Heart left ventricle (tissue), 16 donors: ENCODE data around the gene VEGFB. TPM values are rescaled to one million over a fixed set of nuclear protein-coding genes. Genes with fewer than 3 reads are reported as not detected.

Experiments used
- ATAC-seq, 4 donors: fragments of 200-7000 bp; cut with Tn5 transposase; one replicate each; pipeline ENCODE4 v1.9.1; 2020 to 2022; ENCODE audit warnings: moderate library complexity in 4 of 4, mild to moderate bottlenecking in 3 of 4, moderate number of reproducible peaks in 1 of 4
- DNase-seq, 5 donors: peaks; one replicate each; pipeline ENCODE4 v3.0.0-alpha.2; 2020
- H3K27ac ChIP-seq, 12 donors: fragments of 200-600 bp; sonication (generic) in 4 of 12; one replicate each; pipeline versions ENCODE4 v1.5.0 to v1.8.0; 2016 to 2022; ENCODE audit warnings: mild to moderate bottlenecking in 2 of 12
- H3K27me3 ChIP-seq, 9 donors: fragments of 200-600 bp; sonication (generic) in 2 of 9; one replicate each; pipeline versions ENCODE4 v1.5.1 to v1.8.0; 2016 to 2022; ENCODE audit warnings: mild to moderate bottlenecking in 3 of 9
- H3K36me3 ChIP-seq, 9 donors: fragments of 200-600 bp; sonication (generic) in 2 of 9; one replicate each; pipeline versions ENCODE4 v1.5.0 to v1.8.0; 2018 to 2022; ENCODE audit warnings: mild to moderate bottlenecking in 2 of 9
- H3K4me1 ChIP-seq, 12 donors: fragments of 200-600 bp; sonication (generic) in 4 of 12; one replicate each; pipeline versions ENCODE4 v1.5.0 to v1.8.0; 2016 to 2022; ENCODE audit warnings: mild to moderate bottlenecking in 3 of 12
- H3K4me3 ChIP-seq, 12 donors: fragments of 200-600 bp; sonication (generic) in 4 of 12; one replicate each; pipeline versions ENCODE4 v1.5.0 to v1.8.0; 2017 to 2022; ENCODE audit warnings: mild to moderate bottlenecking in 9 of 12, moderate library complexity in 4 of 12
- H3K9me3 ChIP-seq, 12 donors: fragments of 200-600 bp; sonication (generic) in 4 of 12; one replicate each; pipeline versions ENCODE4 v1.5.0 to v1.8.0; 2016 to 2022; ENCODE audit warnings: mild to moderate bottlenecking in 1 of 12
- CTCF ChIP-seq, 12 donors: fragments of 200-600 bp; sonication (generic) in 4 of 12; IDR thresholded peaks; one replicate each; pipeline versions ENCODE4 v1.5.0 to v1.8.0; 2018 to 2022; ENCODE audit warnings: antibody characterized with exemption in 12 of 12, mild to moderate bottlenecking in 5 of 12
- POLR2A ChIP-seq, 2 donors: fragments of 450-650 bp; IDR thresholded peaks; one replicate each; pipeline ENCODE4 v1.6.1; 2017; ENCODE audit warnings: antibody characterized with exemption in 2 of 2, mild to moderate bottlenecking in 2 of 2, moderate library complexity in 2 of 2
- WGBS, 4 donors: extraction: QIAGEN DNeasy Blood & Tissue Kit in 2 of 4; methylation state at CpG; one replicate each; pipeline versions ENCODE4 v1.1.5 to v1.1.7; 2013 to 2018; 5-methylcytosine and 5-hydroxymethylcytosine counted together
- intact Hi-C, 10 donors: fragments of 100-400 bp; cut with DNase I; formaldehyde crosslinking; loops; one replicate each; pipeline versions ENCODE4 v1.11.1 to v1.14.2; 2022
- polyA plus RNA-seq, 2 donors: library from polyadenylated mRNA; stranded (reverse); fragments of 200-250 nt; gene quantifications; one replicate each; pipeline ENCODE4 v1.2.3, GENCODE V29; 2013
- total RNA-seq, 9 donors: library from RNA; depleted of rRNA in 2 of 9; stranded (reverse); fragments of >200 nt in 2 of 9; fragmentation: NEBNext Ultra II Directional in 3 of 9; extraction: Animal tissue kit (Norgen Biotek cat#: 25700) in 3 of 9; gene quantifications; one replicate each; pipeline versions ENCODE4 v1.1.0 to v1.2.4, GENCODE V29; 2016 to 2023
- donor health status: ischemic (EF 13 %, LVEDD 7.1; RV severe dilation, severe dysfunction).
- donor health status: healthy with polysubstance abuse.
- donor health status: DM: no; HTN: yes; CAD: no.
- donor health status: DM: no; HTN: no; CAD: no.
- donor health status: ischemic (EF 25% LVEDD 6.9; RV normal size, moderate dysfunction).
- donor health status: ischemic (EF 25% LVEDD 5.7; RV mildly dilated, moderate dysfunction).
- donor health status: healthy.
- donor health status: DM: yes; HTN: yes; CAD: no.
- donor health status: ischemic (EF 35%, LVEDD 5.7; RV mildly dilated, moderate dysfunction).
- donor health status: nonischemic (EF 11% LVEDD 7.7; RV severe dilation, severe dysfunction).
- donor health status: DM: yes; HTN: yes; CAD: no.
- donor health status: PGD.
- donor health status: ischemic (EF 29% LVEDD 5.4; RV normal size, mild dysfunction).
- donor health status: nonischemic (EF 23%, LVEDD 6.1; RV moderate dilation, normal function).

VEGFB gene
- total and polyA plus RNA-seq, 11 donors = 127 to 332 (median 241) TPM

DNA sequence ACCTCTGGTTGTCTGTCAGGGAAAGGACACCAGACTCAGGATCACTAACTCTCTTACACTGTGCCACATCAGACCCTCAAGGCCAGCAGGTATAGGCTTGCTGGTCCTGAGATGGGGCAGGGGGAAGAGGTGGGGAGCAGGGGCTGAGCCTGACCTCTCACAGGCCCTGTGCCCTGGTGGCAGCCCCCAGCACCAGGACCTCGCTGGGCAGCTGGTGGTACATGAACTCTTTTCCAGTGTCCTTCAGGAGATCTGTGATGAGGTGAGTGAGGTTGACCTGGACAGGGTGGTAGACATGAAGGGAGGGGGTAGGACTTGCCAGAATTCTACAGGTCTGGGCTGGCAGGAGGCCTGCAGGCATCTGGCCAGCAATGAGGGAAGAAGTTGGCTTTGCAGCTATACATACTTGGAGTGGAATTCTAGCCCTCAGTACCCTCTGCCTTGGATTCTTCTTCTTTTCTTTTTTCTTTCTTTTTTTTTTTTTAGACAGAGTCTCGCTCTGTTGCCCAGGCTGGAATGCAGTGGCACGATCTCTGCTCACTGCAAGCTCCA, 6.9 kb upstream of the VEGFB start:
- intact Hi-C loops = loop anchor here in 2 of 10 donors (2.0 to 5.0 kb wide), 2 partner anchors 40 to 41 kb away; partner anchors contain the start of gene STIP1 (in 2 of the 2)

DNA sequence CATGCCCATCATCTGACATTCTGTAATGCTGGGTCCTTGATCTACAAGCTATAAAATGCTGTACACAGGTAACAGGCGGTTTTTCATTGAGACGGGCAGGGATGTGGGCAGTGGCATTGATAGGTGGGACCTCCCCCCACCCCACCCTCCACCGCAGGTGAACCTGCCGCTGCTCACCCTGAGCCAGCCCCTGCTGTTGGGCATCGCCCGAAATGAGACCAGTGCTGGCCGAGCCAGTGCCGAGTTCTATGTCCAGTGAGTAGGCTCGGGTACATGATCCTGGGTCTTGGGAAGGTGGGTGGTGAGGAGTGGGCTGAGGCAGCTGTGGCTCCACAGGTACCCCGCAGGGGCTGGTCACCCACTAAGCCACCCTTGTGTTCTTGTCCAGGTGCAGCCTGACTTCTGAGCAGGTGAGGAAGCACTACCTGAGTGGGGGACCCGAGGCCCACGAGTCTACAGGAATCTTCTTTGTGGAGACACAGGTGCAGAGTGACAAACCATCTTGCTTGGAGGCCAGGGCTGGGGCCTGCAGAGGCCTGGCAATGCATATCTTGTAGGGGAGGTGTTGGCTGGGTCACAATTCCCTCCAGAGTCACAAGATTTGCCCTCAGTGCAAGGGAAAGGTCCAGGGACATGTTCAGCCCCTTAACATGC, 5.2 kb upstream of the VEGFB start:
- H3K9me3 ChIP-seq = no peaks in the 10 kb centered on the region
- ATAC-seq = no peak
- DNase-seq = peak in 3 of 5 donors; percentile 9 to 37 (median 25)
- TF ChIP-seq CTCF (IDR thresholded peaks at IDR 0.05) (no peak), POLR2A (IDR thresholded peaks at IDR 0.05) (no peak)
- peak overlapping the region in 11 of 12 donors; percentile 92 to 98 (median 97) for H3K27ac ChIP-seq
- 87 to 91% (median 90%) methylated on average over 8 to 12 of the region's 12 CpGs for WGBS, 4 donors
- peak overlapping the region in 5 of 12 donors; percentile 68 to 86 (median 76) for H3K4me3 ChIP-seq
- peaks cover 0 to 2% (median 0%) of the 10 kb centered on the region in 9 donors for H3K36me3 ChIP-seq
- H3K4me1 ChIP-seq = peaks cover 3 to 75% (median 54%) of the 10 kb centered on the region in 12 donors
- no peaks in the 10 kb centered on the region for H3K27me3 ChIP-seq
- intact Hi-C loops = loop anchor here in 1 of 10 donors (5.0 kb wide), 1 partner anchor 42 kb away; the partner anchor contains the start of gene STIP1

More for the DNA sequence above, 6.9 kb upstream of the VEGFB start:
- 70 to 83% (median 76%) methylated on average over 3 of the region's 3 CpGs for WGBS, 4 donors
- H3K4me1 ChIP-seq = peaks cover 3 to 71% (median 46%) of the 10 kb centered on the region in 12 donors
- H3K27me3 ChIP-seq = no peaks in the 10 kb centered on the region
- no peak for TF ChIP-seq CTCF (IDR thresholded peaks at IDR 0.05)
- TF ChIP-seq POLR2A (IDR thresholded peaks at IDR 0.05) = no peak
- H3K4me3 ChIP-seq = peak overlapping the region in 10 of 12 donors; percentile 56 to 94 (median 83)
- peak overlapping the region in 10 of 12 donors; percentile 86 to 98 (median 96) for H3K27ac ChIP-seq
- ATAC-seq = no peak
- H3K36me3 ChIP-seq = peaks cover 0 to 18% (median 4%) of the 10 kb centered on the region in 9 donors
- DNase-seq = peak in 1 of 5 donors; percentile 30
- no peaks in the 10 kb centered on the region for H3K9me3 ChIP-seq

DNA sequence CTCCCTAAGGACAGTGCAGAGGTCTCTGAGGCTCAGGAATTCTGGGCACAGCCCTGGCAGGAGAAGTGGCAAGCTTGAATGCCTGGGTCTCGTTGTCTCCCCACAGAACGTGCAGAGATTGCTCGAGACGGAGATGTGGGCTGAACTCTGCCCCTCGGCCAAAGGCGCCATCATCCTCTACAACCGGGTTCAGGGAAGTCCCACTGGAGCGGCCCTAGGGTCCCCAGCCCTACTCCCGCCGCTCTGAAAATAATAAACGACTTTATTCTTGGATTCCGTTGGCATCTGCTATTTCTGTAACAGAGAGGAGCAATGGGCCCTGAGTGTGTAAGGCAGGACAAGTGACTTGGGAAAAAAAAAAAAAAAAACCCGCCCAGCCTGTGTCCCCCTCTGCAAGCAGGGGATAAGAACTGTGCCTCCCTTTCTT, 4.6 kb upstream of the VEGFB start:
- no peaks in the 10 kb centered on the region for H3K36me3 ChIP-seq
- 15 to 33% (median 31%) methylated on average over 6 to 13 of the region's 13 CpGs for WGBS, 4 donors
- H3K27me3 ChIP-seq = no peaks in the 10 kb centered on the region
- peaks cover 3 to 73% (median 53%) of the 10 kb centered on the region in 12 donors for H3K4me1 ChIP-seq
- no peaks in the 10 kb centered on the region for H3K9me3 ChIP-seq
- H3K27ac ChIP-seq = peak overlapping the region; percentile 92 to 98 (median 98)
- intact Hi-C loops = loop anchor here in 1 of 10 donors (5.0 kb wide), 1 partner anchor 42 kb away; the partner anchor contains the start of gene STIP1
- peak in 2 of 5 donors; percentile 28 to 47 for DNase-seq
- no peak for ATAC-seq
- TF ChIP-seq CTCF (IDR thresholded peaks at IDR 0.05) = no peak
- no peak for TF ChIP-seq POLR2A (IDR thresholded peaks at IDR 0.05)
- H3K4me3 ChIP-seq = peak overlapping the region; percentile 48 to 86 (median 78)
